Measurements from ENCODE around the gene RSBN1.

The RSBN1 gene

DNA sequence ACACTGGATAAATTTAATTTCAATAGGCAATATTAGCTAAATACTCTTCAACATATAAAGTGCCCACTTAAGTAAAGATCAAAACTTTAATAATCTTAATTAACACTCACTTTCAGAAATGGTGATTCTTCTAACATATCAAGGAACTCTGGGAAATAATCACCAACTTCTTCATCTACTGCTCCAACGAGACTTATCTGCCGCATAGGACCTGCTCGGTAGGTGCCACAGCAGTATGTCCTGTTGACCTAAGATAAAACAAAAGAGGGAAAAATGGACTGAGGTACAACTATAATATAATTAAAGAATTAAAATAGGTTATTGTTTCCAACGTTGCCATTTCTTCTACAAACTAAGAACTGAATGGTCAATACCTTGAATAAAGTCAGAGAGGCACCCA is 34.7 kb downstream of the RSBN1 start:
- DNase-seq (ENCODE audit: extremely low spot score) = no peak
- TF ChIP-seq L3MBTL2 (conservative IDR thresholded peaks at IDR 0.05) (no peak), LEF1 (IDR thresholded peaks at IDR 0.05; ENCODE audit: borderline replicate concordance) (no peak), HDGF (IDR thresholded peaks at IDR 0.05; ENCODE audit: borderline replicate concordance) (no peak), SUZ12 (IDR thresholded peaks at IDR 0.05) (no peak), FOXM1 (IDR thresholded peaks at IDR 0.05; ENCODE audit: borderline replicate concordance) (no peak), SP1 (IDR thresholded peaks at IDR 0.05) (no peak), CTBP1 (IDR thresholded peaks at IDR 0.05; ENCODE audit: borderline replicate concordance) (no peak), NFRKB (IDR thresholded peaks at IDR 0.05) (no peak), BHLHE40 (IDR thresholded peaks at IDR 0.05; ENCODE audit: borderline replicate concordance) (no peak), FOXA1 (IDR thresholded peaks at IDR 0.05) (no peak), FOXK2 (IDR thresholded peaks at IDR 0.05) (no peak), ZNF384 (IDR thresholded peaks at IDR 0.05) (no peak), ARNT (IDR thresholded peaks at IDR 0.05) (no peak), ELF4 (IDR thresholded peaks at IDR 0.05) (no peak), TARDBP (IDR thresholded peaks at IDR 0.05) (no peak)
- TF ChIP-seq, protein P1, sequence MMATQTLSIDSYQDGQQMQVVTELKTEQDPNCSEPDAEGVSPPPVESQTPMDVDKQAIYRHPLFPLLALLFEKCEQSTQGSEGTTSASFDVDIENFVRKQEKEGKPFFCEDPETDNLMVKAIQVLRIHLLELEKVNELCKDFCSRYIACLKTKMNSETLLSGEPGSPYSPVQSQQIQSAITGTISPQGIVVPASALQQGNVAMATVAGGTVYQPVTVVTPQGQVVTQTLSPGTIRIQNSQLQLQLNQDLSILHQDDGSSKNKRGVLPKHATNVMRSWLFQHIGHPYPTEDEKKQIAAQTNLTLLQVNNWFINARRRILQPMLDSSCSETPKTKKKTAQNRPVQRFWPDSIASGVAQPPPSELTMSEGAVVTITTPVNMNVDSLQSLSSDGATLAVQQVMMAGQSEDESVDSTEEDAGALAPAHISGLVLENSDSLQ (IDR thresholded peaks at IDR 0.05) = no peak
- ChIA-PET CTCF (no interaction called here), POLR2A (no interaction called here)

DNA sequence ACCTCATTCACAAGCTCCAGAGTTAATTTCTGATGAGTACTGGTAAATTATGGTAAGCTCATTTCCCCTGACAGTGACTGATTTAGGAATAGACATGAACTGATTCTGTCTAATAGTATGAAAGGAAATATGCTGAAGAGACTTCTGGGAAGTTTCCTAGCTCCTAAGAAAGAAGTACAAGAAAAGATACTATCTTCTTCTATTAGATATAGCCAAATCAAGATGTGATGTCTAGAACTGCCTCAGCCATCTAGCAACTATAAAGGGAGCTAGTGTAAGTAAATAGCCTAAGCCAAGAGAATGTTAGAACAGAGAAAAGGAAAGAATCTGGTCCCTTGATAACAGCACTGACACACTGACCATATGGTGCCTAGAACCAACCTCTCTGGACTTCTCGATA is 42.2 kb downstream of the RSBN1 start:
- no peak for DNase-seq (ENCODE audit: extremely low spot score)
- ChIA-PET CTCF (interaction anchor here (0.9 kb wide), 1 partner anchor 10 kb away, joined by 3 read pairs; no protein-coding TSS in a partner anchor), POLR2A (no interaction called here)
- TF ChIP-seq LEF1 (IDR thresholded peaks at IDR 0.05; ENCODE audit: borderline replicate concordance) = no peak

DNA sequence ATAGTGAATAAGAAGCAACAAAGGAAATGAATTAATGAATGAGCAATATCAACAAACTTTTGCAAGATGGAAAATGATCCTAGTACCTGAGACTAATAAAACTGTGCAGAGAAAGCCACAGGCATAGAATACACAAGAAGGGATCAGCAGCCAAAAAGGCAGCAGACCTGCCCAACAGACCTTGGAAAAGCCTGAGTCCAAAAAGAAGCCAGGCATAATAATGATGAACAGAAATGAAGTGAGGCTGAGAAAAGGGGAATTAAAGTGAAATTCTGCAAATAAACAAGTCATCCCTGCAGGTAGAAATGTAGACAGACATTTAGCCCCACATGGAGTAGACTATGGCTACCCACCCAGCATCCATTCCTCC is 42.7 kb downstream of the RSBN1 start:
- DNase-seq (ENCODE audit: extremely low spot score) = no peak
- ChIA-PET POLR2A (no interaction called here), CTCF (no interaction called here)
- no peak for TF ChIP-seq FOXM1 (IDR thresholded peaks at IDR 0.05; ENCODE audit: borderline replicate concordance)
- no peak for TF ChIP-seq FOXK2 (IDR thresholded peaks at IDR 0.05)
- no peak for TF ChIP-seq SUZ12 (IDR thresholded peaks at IDR 0.05)
- no peak for TF ChIP-seq TARDBP (IDR thresholded peaks at IDR 0.05)
- no peak for TF ChIP-seq LEF1 (IDR thresholded peaks at IDR 0.05; ENCODE audit: borderline replicate concordance)
- no peak for TF ChIP-seq ELF4 (IDR thresholded peaks at IDR 0.05)
- TF ChIP-seq HDGF (IDR thresholded peaks at IDR 0.05; ENCODE audit: borderline replicate concordance) = no peak

DNA sequence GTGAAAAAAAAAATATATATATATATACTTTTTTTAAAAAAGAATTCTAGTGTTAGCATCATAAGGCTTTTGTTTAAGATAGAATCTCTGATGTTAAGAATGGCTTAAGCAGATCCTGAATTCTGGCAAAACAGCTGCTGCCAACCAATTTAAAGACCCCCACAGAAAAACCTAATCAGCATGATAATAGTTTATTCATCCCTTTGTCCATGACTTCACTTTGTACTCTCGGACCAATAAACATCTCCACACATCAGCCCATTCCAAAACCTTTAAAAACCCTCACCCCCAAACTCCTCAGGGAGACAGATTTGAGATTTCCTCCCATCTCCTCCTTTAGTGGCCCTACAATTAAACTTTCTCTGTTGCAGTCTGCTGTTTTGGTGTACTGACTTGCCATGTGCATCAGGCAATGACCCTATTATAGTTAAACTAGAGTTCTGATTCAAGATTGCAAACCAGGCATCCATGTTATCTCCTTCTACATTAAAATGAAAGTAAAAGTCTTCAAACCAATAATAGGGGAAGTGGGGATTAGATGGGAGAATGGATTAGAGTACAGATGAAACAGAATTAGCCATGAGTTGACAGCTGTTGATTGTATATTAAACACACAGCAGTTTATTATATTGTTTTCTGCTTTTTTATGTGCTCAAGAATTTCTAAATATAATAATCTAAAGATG is 43.2 kb downstream of the RSBN1 start:
- no peak for DNase-seq (ENCODE audit: extremely low spot score)
- CTCF ChIA-PET = interaction anchor here (0.8 kb wide), 1 partner anchor 16 kb away, joined by 3 read pairs; no protein-coding TSS in a partner anchor
- POLR2A ChIA-PET = interaction anchor here (0.7 kb wide), 1 partner anchor 10 kb away, joined by 3 read pairs; the partner anchor contains the start of gene PHTF1
- no peak for TF ChIP-seq CTBP1 (IDR thresholded peaks at IDR 0.05; ENCODE audit: borderline replicate concordance)
- no peak for TF ChIP-seq BHLHE40 (IDR thresholded peaks at IDR 0.05; ENCODE audit: borderline replicate concordance)
- no peak for TF ChIP-seq ELF4 (IDR thresholded peaks at IDR 0.05)
- TF ChIP-seq ARNT (IDR thresholded peaks at IDR 0.05) = no peak
- no peak for TF ChIP-seq LEF1 (IDR thresholded peaks at IDR 0.05; ENCODE audit: borderline replicate concordance)
- no peak for TF ChIP-seq NFRKB (IDR thresholded peaks at IDR 0.05)
- no peak for TF ChIP-seq TARDBP (IDR thresholded peaks at IDR 0.05)
- TF ChIP-seq FOXA1 (IDR thresholded peaks at IDR 0.05) = no peak
- TF ChIP-seq FOXM1 (IDR thresholded peaks at IDR 0.05; ENCODE audit: borderline replicate concordance) = no peak
- no peak for TF ChIP-seq FOXK2 (IDR thresholded peaks at IDR 0.05)
- TF ChIP-seq HDGF (IDR thresholded peaks at IDR 0.05; ENCODE audit: borderline replicate concordance) = no peak
- TF ChIP-seq L3MBTL2 (conservative IDR thresholded peaks at IDR 0.05) = no peak
- TF ChIP-seq ZNF384 (IDR thresholded peaks at IDR 0.05) = no peak
- TF ChIP-seq SUZ12 (IDR thresholded peaks at IDR 0.05) = no peak
- TF ChIP-seq, protein P1 (IDR thresholded peaks at IDR 0.05) = no peak
- no peak for TF ChIP-seq SP1 (IDR thresholded peaks at IDR 0.05)

DNA sequence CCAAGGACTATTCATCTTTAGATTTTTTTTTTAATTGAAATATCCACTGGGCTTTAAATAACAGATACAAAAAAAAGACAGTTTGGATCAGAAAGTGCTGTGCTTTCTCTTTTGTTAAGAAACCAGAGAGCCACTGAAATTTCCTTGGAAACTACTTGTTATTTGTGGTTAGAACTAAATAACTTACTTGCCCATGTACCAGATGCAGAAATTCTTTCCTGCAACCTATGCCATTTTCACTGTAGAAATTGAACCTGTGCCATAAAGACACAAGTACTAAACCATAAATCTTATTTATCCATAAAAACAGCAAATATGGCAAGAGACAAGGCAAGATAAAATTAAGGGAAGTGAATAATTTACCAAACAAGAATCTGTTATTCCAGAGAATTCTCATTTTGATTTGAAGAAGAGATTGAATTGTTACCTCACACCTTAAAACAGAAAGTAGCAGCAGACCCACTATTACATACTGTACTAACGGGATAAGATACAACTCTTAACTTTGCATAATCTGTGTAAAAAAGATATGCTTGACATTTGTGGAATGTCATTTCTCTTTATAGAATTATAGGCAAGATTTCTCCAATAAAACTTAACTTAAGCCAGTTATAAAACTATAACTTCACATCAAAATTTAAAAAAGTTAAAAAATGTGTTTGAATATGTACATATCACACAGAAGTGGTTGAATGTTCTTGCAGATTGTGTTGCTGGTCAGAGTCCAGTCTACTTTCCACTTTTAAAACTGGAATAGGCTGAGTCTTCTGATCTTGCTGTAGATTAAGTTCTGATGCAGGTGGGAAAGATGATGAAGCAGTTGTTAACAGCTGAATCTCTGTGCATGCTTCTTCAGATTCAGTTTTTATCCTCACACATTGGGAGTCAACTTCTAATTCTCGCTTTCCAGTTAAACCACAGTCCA is 46.7 kb downstream of the RSBN1 start:
- TF ChIP-seq ARNT (IDR thresholded peaks at IDR 0.05) (no peak), ELF4 (IDR thresholded peaks at IDR 0.05) (no peak), TARDBP (IDR thresholded peaks at IDR 0.05) (no peak), NFRKB (IDR thresholded peaks at IDR 0.05) (no peak), FOXA1 (IDR thresholded peaks at IDR 0.05) (no peak), FOXM1 (IDR thresholded peaks at IDR 0.05; ENCODE audit: borderline replicate concordance) (no peak), HDGF (IDR thresholded peaks at IDR 0.05; ENCODE audit: borderline replicate concordance) (no peak), BHLHE40 (IDR thresholded peaks at IDR 0.05; ENCODE audit: borderline replicate concordance) (no peak), SUZ12 (IDR thresholded peaks at IDR 0.05) (no peak), ZNF384 (IDR thresholded peaks at IDR 0.05) (no peak), LEF1 (IDR thresholded peaks at IDR 0.05; ENCODE audit: borderline replicate concordance) (no peak), SP1 (IDR thresholded peaks at IDR 0.05) (no peak), FOXK2 (IDR thresholded peaks at IDR 0.05) (no peak), L3MBTL2 (conservative IDR thresholded peaks at IDR 0.05) (no peak), CTBP1 (IDR thresholded peaks at IDR 0.05; ENCODE audit: borderline replicate concordance) (no peak)
- TF ChIP-seq, protein P1 (IDR thresholded peaks at IDR 0.05) = no peak
- ChIA-PET POLR2A (no interaction called here), CTCF (no interaction called here)
- no peak for DNase-seq (ENCODE audit: extremely low spot score)
